Measurements from ENCODE around the gene RAB5B.
"Not testable (repeated sequence)": the region's sequence is repeated elsewhere in the genome, so short reads cannot be mapped to it uniquely, and the experiment has no call there.

RAB5B gene

GRCh38 chr12:56021889-56022497, 48.1 kb downstream of the RAB5B start:
- no peak for DNase-seq

GRCh38 chr12:56028511-56029165, 54.8 kb downstream of the RAB5B start:
- no peak for DNase-seq

- no peak for DNase-seq
These were observed 55.3 kb downstream of the RAB5B start for GRCh38 chr12:56029166-56029519.

GRCh38 chr12:56029666-56030293, 55.9 kb downstream of the RAB5B start:
- DNase-seq: peak; percentile 4

- DNase-seq: no peak
These were observed 58.1 kb downstream of the RAB5B start for GRCh38 chr12:56031987-56032386.

- no peak for DNase-seq
These were observed 60.9 kb downstream of the RAB5B start for GRCh38 chr12:56034586-56035332.

GRCh38 chr12:56037161-56037560, 63.3 kb downstream of the RAB5B start:
- no peak for DNase-seq

- no peak for DNase-seq
These were observed 64.3 kb downstream of the RAB5B start for GRCh38 chr12:56038022-56038655.

GRCh38 chr12:56040151-56040550, 66.3 kb downstream of the RAB5B start:
- no peak for DNase-seq

GRCh38 chr12:56040963-56041551, 67.2 kb downstream of the RAB5B start:
- no peak for DNase-seq

- peak; percentile 94 for DNase-seq
These were observed 67.9 kb downstream of the RAB5B start, which contains the start of gene RPS26 for GRCh38 chr12:56041552-56042429. RPS26 (plus strand) TSS chr12:56041918; CDS start chr12:56042167, 249 bp downstream.

- DNase-seq: not testable (repeated sequence)
These were observed 68.5 kb downstream of the RAB5B start for GRCh38 chr12:56042430-56042813.

GRCh38 chr12:56042843-56043242, 69.0 kb downstream of the RAB5B start:
- DNase-seq: no peak
